Activated CD8-positive, alpha-beta memory T cell treated with anti-CD3 and anti-CD28 coated beads for 36 hours (primary cell): ENCODE data around the gene ARHGAP35. TPM values are rescaled to one million over a fixed set of nuclear protein-coding genes. Genes with fewer than 3 reads are reported as not detected.
"Not testable (repeated sequence)": the region's sequence is repeated elsewhere in the genome, so short reads cannot be mapped to it uniquely, and the experiment has no call there.

ENCODE experiments used
- CTCF ChIA-PET: fragments of 350-600 bp; sonication (Branson Sonifier 250); formaldehyde crosslinking; loops from one replicate; lab custom pipeline; 2021; ENCODE audit warnings: antibody characterized with exemption; lab: Charles Lee
- POLR2A ChIA-PET: fragments of 350-600 bp; sonication (Branson Sonifier 250); formaldehyde crosslinking; loops from one replicate; lab custom pipeline; 2021; ENCODE audit warnings: antibody characterized with exemption; lab: Charles Lee
- total RNA-seq, 2 experiments: library from RNA; stranded (reverse); gene quantifications; one replicate each; pipeline ENCODE4 v1.2.3, GENCODE V29; 2021

ARHGAP35 gene
- total RNA-seq, 2 experiments from 2014 or later, result 22.9 to 23.4 TPM

- ChIA-PET CTCF (interaction anchor here (0.9 kb wide), 1 partner anchor 20 kb away, joined by 3 read pairs; no protein-coding TSS in a partner anchor), POLR2A (interaction anchor here (0.6 to 1.6 kb wide), 4 partner anchors 22 to 366 kb away, joined by 3 to 5 read pairs (median 4); no protein-coding TSS in a partner anchor)
Observed at GRCh38 chr19:46861691-46862502, 1.1 kb downstream of the ARHGAP35 start.

GRCh38 chr19:46862503-46862834, 1.7 kb downstream of the ARHGAP35 start:
- ChIA-PET CTCF (interaction anchor here (0.6 kb wide), 1 partner anchor 11 kb away, joined by 3 read pairs; no protein-coding TSS in a partner anchor), POLR2A (interaction anchor here (1.6 kb wide), 1 partner anchor 93 kb away, joined by 3 read pairs; no protein-coding TSS in a partner anchor)

GRCh38 chr19:46862974-46863632, 2.3 kb downstream of the ARHGAP35 start:
- CTCF ChIA-PET, result interaction anchor here (0.6 kb wide), 1 partner anchor 11 kb away, joined by 3 read pairs; no protein-coding TSS in a partner anchor
- POLR2A ChIA-PET, result interaction anchor here (1.0 kb wide), 1 partner anchor 10 kb away, joined by 4 read pairs; no protein-coding TSS in a partner anchor

- ChIA-PET CTCF (no interaction called here), POLR2A (interaction anchor here (1.0 kb wide), 1 partner anchor 9 kb away, joined by 4 read pairs; no protein-coding TSS in a partner anchor)
Observed at GRCh38 chr19:46863818-46864629, 3.2 kb downstream of the ARHGAP35 start.

- POLR2A ChIA-PET, result interaction anchor here (0.5 kb wide), 1 partner anchor 36 kb away, joined by 6 read pairs; no protein-coding TSS in a partner anchor
- CTCF ChIA-PET, result interaction anchor here (0.6 to 1.0 kb wide), 2 partner anchors 147 to 170 kb away, joined by 3 read pairs; no protein-coding TSS in a partner anchor
Observed at GRCh38 chr19:46866407-46867136, 5.8 kb downstream of the ARHGAP35 start.

- CTCF ChIA-PET, result interaction anchor here (1.0 kb wide), 1 partner anchor 146 kb away, joined by 3 read pairs; no protein-coding TSS in a partner anchor
- POLR2A ChIA-PET, result interaction anchor here (0.5 kb wide), 1 partner anchor 27 kb away, joined by 6 read pairs; no protein-coding TSS in a partner anchor
Observed at GRCh38 chr19:46867170-46867569, 6.4 kb downstream of the ARHGAP35 start.

- POLR2A ChIA-PET, result interaction anchor here (0.5 kb wide), 1 partner anchor 28 kb away, joined by 6 read pairs; no protein-coding TSS in a partner anchor
- CTCF ChIA-PET, result interaction anchor here (0.9 kb wide), 1 partner anchor 11 kb away, joined by 4 read pairs; no protein-coding TSS in a partner anchor
Observed at GRCh38 chr19:46868025-46868802, 7.4 kb downstream of the ARHGAP35 start.

GRCh38 chr19:46871173-46871572, 10.4 kb downstream of the ARHGAP35 start:
- CTCF ChIA-PET, POLR2A ChIA-PET: not testable (repeated sequence)

GRCh38 chr19:46872967-46873366, 12.2 kb downstream of the ARHGAP35 start:
- ChIA-PET POLR2A (interaction anchor here (0.6 to 1.3 kb wide), 2 partner anchors 10 to 52 kb away, joined by 4 read pairs; no protein-coding TSS in a partner anchor), CTCF (interaction anchor here (0.9 to 1.1 kb wide), 2 partner anchors 55 to 99 kb away, joined by 3 read pairs; no protein-coding TSS in a partner anchor)

GRCh38 chr19:46875234-46875633, 14.4 kb downstream of the ARHGAP35 start:
- POLR2A ChIA-PET, result interaction anchor here (0.6 kb wide), 1 partner anchor 33 kb away, joined by 7 read pairs; no protein-coding TSS in a partner anchor
- CTCF ChIA-PET, result interaction anchor here (0.7 to 0.8 kb wide), 3 partner anchors 24 to 1194 kb away, joined by 3 to 4 read pairs (median 4); partner anchors contain the start of gene AP2S1

- CTCF ChIA-PET, result no interaction called here
- POLR2A ChIA-PET, result no interaction called here
Observed at GRCh38 chr19:46875657-46876056, 14.9 kb downstream of the ARHGAP35 start.

- CTCF ChIA-PET, result no interaction called here
- POLR2A ChIA-PET, result interaction anchor here (0.6 kb wide), 1 partner anchor 938 kb away, joined by 10 read pairs; no protein-coding TSS in a partner anchor
Observed at GRCh38 chr19:46878613-46879375, 18.0 kb downstream of the ARHGAP35 start.

- ChIA-PET CTCF (no interaction called here), POLR2A (no interaction called here)
Observed at GRCh38 chr19:46880431-46880830, 19.6 kb downstream of the ARHGAP35 start.

GRCh38 chr19:46881092-46881491, 20.3 kb downstream of the ARHGAP35 start:
- ChIA-PET POLR2A (no interaction called here), CTCF (interaction anchor here (0.8 kb wide), 1 partner anchor 19 kb away, joined by 3 read pairs; no protein-coding TSS in a partner anchor)

GRCh38 chr19:46882034-46882433, 21.2 kb downstream of the ARHGAP35 start:
- ChIA-PET POLR2A (no interaction called here), CTCF (interaction anchor here (0.8 kb wide), 1 partner anchor 20 kb away, joined by 3 read pairs; no protein-coding TSS in a partner anchor)

GRCh38 chr19:46882751-46883150, 22.0 kb downstream of the ARHGAP35 start:
- CTCF ChIA-PET, POLR2A ChIA-PET: not testable (repeated sequence)
